Thymus (tissue), 11 donors: ENCODE data around the gene CASP3. TPM values are rescaled to one million over a fixed set of nuclear protein-coding genes. Genes with fewer than 3 reads are reported as not detected.

Experiments used
- DNase-seq, 9 donors: peaks; one replicate each; pipeline ENCODE4 v3.0.0-alpha.2; 2013; ENCODE audit warnings: low spot score in 9 of 9, low read depth in 6 of 9, missing footprints in 1 of 9
- H3K27ac ChIP-seq, 2 donors: one replicate each; pipeline ENCODE4 v1.5.1; 2013; ENCODE audit warnings: control low read depth in 1 of 2, low read depth in 1 of 2, low read length in 1 of 2, mild to moderate bottlenecking in 1 of 2, moderate library complexity in 1 of 2
- H3K27me3 ChIP-seq, 2 donors: one replicate each; pipeline ENCODE4 v1.5.1; 2013; ENCODE audit warnings: low read length in 1 of 2; ENCODE audit not compliant: control insufficient read depth in 2 of 2, insufficient read depth in 1 of 2
- H3K36me3 ChIP-seq, 2 donors: one replicate each; pipeline ENCODE4 v1.5.1; 2013; ENCODE audit warnings: low read length in 1 of 2, mild to moderate bottlenecking in 1 of 2, moderate library complexity in 1 of 2; ENCODE audit not compliant: control insufficient read depth in 2 of 2, insufficient read depth in 2 of 2
- H3K4me1 ChIP-seq, 2 donors: one replicate each; pipeline ENCODE4 v1.5.1; 2013; ENCODE audit warnings: low read length in 2 of 2; ENCODE audit not compliant: control insufficient read depth in 2 of 2, insufficient read depth in 2 of 2
- H3K4me3 ChIP-seq, 2 donors: one replicate each; pipeline ENCODE4 v1.5.1; 2013; ENCODE audit warnings: low read length in 2 of 2, control low read depth in 1 of 2, mild to moderate bottlenecking in 1 of 2
- H3K9me3 ChIP-seq, 2 donors: one replicate each; pipeline ENCODE4 v1.5.1; 2013; ENCODE audit warnings: low read length in 1 of 2, mild to moderate bottlenecking in 1 of 2; ENCODE audit not compliant: control insufficient read depth in 2 of 2, insufficient read depth in 1 of 2
- WGBS: extraction: QIAGEN DNeasy Blood & Tissue Kit; methylation state at CpG from one replicate; pipeline ENCODE4 v1.1.7; 2013; 5-methylcytosine and 5-hydroxymethylcytosine counted together
- polyA plus RNA-seq: library from polyadenylated mRNA; stranded (reverse); fragments of 200-250 nt; gene quantifications from one replicate; pipeline ENCODE4 v1.2.3, GENCODE V29; 2013
- total RNA-seq: library from RNA; stranded (reverse); fragments of 120-200 nt; gene quantifications from one replicate; pipeline ENCODE4 v1.2.4, GENCODE V29; 2013
- donor health status: healthy.

The CASP3 gene
- total and polyA plus RNA-seq, 2 donors = 37.9 to 73.7 TPM

- DNase-seq = no peak
- H3K36me3 ChIP-seq = peaks cover 0 to under 1% of the 10 kb centered on the region in 2 donors
- H3K27ac ChIP-seq = no peak overlapping the region
- WGBS = 64% methylated on average over 3 of the region's 3 CpGs
- H3K4me3 ChIP-seq = no peak overlapping the region
- H3K9me3 ChIP-seq = peaks cover 0 to 3% of the 10 kb centered on the region in 2 donors
- H3K27me3 ChIP-seq = no peaks in the 10 kb centered on the region
- H3K4me1 ChIP-seq = peaks cover 0 to 5% of the 10 kb centered on the region in 2 donors
These were observed 38.8 kb upstream of the CASP3 start for GRCh38 chr4:184688005-184688404.

DNA sequence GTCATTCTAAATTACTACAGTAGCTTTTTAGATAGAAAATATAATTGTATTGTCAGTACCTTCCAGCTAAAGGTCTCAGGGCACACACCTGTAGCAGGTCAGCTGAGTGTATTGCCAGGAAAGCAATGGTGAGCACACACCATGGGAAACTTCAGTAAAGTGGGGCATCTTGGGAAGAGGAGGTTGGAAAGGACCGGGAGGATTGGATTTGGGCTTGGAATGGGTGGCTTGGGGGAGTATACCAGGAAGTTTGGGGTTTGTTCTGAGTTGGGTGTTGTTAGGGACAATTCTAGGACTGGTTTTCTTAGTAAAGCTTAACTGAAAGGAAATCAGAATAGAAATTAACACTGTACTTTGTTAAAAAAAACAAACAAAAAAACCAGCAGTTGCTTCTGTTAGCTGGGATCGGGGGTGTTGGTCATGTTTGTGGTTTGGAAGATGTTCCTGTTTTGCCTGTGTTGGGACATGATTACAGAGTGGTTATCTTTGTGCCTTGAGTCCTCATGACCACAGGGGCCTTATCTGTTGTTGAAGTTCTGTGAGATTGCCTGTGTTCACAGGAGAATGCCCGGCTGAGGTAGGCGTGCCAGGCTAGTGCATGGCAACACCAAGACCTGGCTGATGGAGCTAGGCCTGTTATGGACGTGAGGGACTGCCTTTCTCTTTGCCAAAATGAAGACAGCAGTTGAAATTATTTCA lies 35.4 kb upstream of the CASP3 start:
- no peaks in the 10 kb centered on the region for H3K27me3 ChIP-seq
- DNase-seq = peak in 1 of 9 donors; percentile 16
- no peak overlapping the region for H3K27ac ChIP-seq

DNA sequence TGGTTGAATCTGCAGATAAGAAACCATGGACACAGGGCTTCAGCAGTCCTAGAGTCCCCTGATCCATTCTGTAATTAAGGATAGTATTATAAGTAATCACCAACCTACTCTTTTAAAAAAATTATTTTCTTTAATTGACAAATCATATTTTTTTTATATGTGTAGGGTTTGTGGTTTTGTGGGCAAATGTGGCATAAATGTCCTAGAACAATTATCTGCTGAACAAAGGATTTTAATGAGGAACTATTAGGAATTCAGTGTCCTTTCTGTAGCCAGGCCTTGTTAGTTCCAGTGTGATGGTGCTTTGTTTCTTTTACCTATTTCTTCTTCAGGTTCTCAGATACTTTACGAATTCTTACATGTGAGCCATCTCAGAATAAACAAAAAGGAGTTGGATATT lies 32.7 kb upstream of the CASP3 start:
- peaks cover 0 to 3% of the 10 kb centered on the region in 2 donors for H3K9me3 ChIP-seq
- H3K27ac ChIP-seq = no peak overlapping the region
- H3K4me3 ChIP-seq = no peak overlapping the region
- no peaks in the 10 kb centered on the region for H3K27me3 ChIP-seq
- 100% methylated on average over 1 of the region's 1 CpG for WGBS
- DNase-seq = no peak
- peaks cover 0 to 8% of the 10 kb centered on the region in 2 donors for H3K36me3 ChIP-seq
- H3K4me1 ChIP-seq = no peaks in the 10 kb centered on the region

More for the DNA sequence above, 35.4 kb upstream of the CASP3 start:
- peaks cover 0 to 5% of the 10 kb centered on the region in 2 donors for H3K36me3 ChIP-seq
- 20% methylated on average over 5 of the region's 5 CpGs for WGBS
- peaks cover 0 to 5% of the 10 kb centered on the region in 2 donors for H3K4me1 ChIP-seq
- H3K4me3 ChIP-seq = no peak overlapping the region
- H3K9me3 ChIP-seq = peaks cover 0 to 3% of the 10 kb centered on the region in 2 donors

GRCh38 chr4:184680698-184681097 lies 31.5 kb upstream of the CASP3 start:
- Histone ChIP-seq H3K4me3 (no peak overlapping the region), H3K27me3 (no peaks in the 10 kb centered on the region), H3K4me1 (no peaks in the 10 kb centered on the region), H3K36me3 (peaks cover 0 to 8% of the 10 kb centered on the region in 2 donors), H3K27ac (no peak overlapping the region), H3K9me3 (no peaks in the 10 kb centered on the region)
- WGBS = 96% methylated on average over 9 of the region's 9 CpGs
- DNase-seq = no peak

DNA sequence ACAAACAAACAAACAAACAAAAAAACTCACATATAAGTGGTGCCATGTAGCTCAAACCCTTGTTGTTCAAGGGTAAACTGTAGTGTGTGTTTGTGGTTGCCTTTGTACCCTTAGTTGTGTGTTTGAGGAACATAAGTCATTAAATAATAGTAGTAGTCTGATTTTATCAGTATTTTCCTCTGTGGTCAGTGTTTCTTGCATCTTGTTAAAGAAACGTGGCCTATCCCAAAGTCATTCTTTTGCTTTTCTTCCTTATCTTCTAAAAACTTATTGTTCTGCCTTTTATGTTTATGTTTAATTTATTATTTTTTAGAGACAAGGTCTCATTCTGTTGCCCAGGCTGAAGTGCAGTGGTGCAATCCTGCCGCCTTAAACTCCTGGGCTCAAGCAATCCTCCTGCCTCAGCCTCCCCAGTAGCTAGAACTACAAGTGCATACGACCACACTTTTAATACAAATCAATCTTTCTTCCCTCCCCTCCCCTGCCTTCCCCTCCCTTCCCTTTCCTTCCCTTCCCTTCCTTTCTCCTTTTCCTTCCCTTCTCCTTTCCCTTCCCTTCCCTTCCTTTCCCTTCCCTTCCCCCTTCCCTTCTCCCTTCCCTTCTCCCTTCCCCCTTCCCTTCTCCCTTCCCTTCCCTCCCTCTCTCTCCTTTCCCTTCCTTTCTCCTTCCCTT lies 26.7 kb upstream of the CASP3 start:
- peaks cover 13 to 24% of the 10 kb centered on the region in 2 donors for H3K36me3 ChIP-seq
- no peak for DNase-seq
- no peaks in the 10 kb centered on the region for H3K4me1 ChIP-seq
- no peak overlapping the region for H3K27ac ChIP-seq
- no peak overlapping the region for H3K4me3 ChIP-seq
- no peaks in the 10 kb centered on the region for H3K9me3 ChIP-seq
- no peaks in the 10 kb centered on the region for H3K27me3 ChIP-seq
- 93% methylated on average over 3 of the region's 3 CpGs for WGBS

DNA sequence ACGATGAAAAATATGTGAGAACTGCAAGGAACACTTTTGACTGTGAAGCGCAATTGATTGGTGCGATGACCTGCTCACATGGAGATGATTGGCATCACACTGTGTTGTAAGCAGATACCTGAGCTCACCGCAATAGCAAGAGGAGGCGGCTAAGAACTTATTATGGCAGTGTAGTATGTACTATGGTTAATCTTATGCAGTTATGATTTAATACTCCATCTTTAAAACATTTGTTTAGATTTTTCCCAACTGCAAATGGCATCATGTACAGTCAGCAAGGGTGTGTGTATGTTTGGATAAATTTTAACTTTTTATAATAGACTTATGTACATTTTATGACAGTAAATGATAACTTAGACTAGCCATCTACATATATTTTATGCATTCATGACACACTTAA lies 25.8 kb upstream of the CASP3 start:
- Histone ChIP-seq H3K36me3 (peaks cover 13 to 22% of the 10 kb centered on the region in 2 donors), H3K27me3 (no peaks in the 10 kb centered on the region), H3K27ac (no peak overlapping the region)

DNA sequence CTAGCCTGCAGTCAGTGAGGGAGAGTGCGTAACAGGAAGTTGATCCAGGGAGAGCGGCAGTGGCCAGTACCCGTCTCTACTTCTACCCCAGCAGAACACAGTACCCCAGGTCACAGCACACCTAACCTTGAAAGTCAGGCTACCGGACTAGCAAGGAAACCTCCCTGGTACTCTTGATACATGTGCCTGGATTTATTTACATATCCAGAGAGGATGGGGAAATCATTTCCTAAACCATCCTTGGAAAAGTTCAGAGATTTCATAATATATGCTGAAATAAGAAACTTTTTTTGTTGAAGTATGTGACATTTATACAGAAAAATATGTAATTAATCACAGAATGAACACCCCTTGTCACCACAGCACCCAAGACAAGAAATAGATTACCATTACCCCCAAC lies 24.8 kb upstream of the CASP3 start:
- no peak overlapping the region for H3K4me3 ChIP-seq
- no peaks in the 10 kb centered on the region for H3K27me3 ChIP-seq
- H3K36me3 ChIP-seq = peaks cover 16 to 18% of the 10 kb centered on the region in 2 donors
- no peak overlapping the region for H3K27ac ChIP-seq
- 98% methylated on average over 4 of the region's 4 CpGs for WGBS
- no peaks in the 10 kb centered on the region for H3K4me1 ChIP-seq
- DNase-seq = no peak
- no peaks in the 10 kb centered on the region for H3K9me3 ChIP-seq

More for the DNA sequence above, 25.8 kb upstream of the CASP3 start:
- no peak for DNase-seq
- 97% methylated on average over 5 of the region's 5 CpGs for WGBS
- Histone ChIP-seq H3K9me3 (no peaks in the 10 kb centered on the region), H3K4me3 (no peak overlapping the region), H3K4me1 (no peaks in the 10 kb centered on the region)

- Histone ChIP-seq H3K27me3 (no peaks in the 10 kb centered on the region), H3K27ac (no peak overlapping the region), H3K4me3 (no peak overlapping the region), H3K4me1 (peaks cover 0 to 7% of the 10 kb centered on the region in 2 donors), H3K9me3 (no peaks in the 10 kb centered on the region), H3K36me3 (peaks cover 24 to 25% of the 10 kb centered on the region in 2 donors)
- DNase-seq = no peak
- WGBS = 97% methylated on average over 6 of the region's 6 CpGs
These were observed 23.5 kb upstream of the CASP3 start for GRCh38 chr4:184672741-184673140.

GRCh38 chr4:184671101-184671500 lies 21.9 kb upstream of the CASP3 start:
- peaks cover 25 to 32% of the 10 kb centered on the region in 2 donors for H3K36me3 ChIP-seq
- no peaks in the 10 kb centered on the region for H3K9me3 ChIP-seq
- peaks cover 0 to 7% of the 10 kb centered on the region in 2 donors for H3K4me1 ChIP-seq
- WGBS = 95% methylated on average over 9 of the region's 9 CpGs
- no peaks in the 10 kb centered on the region for H3K27me3 ChIP-seq
- no peak overlapping the region for H3K27ac ChIP-seq
- no peak for DNase-seq
- H3K4me3 ChIP-seq = no peak overlapping the region
